NCI-H526 (cell line): ENCODE measurements around the gene HNRNPA2B1.
"Not testable (repeated sequence)": the region's sequence is repeated elsewhere in the genome, so short reads cannot be mapped to it uniquely, and the experiment has no call there.

ENCODE experiments used
- DNase-seq, 2 experiments: peaks; one replicate each; lab custom pipeline; 2025; lab: John Stamatoyannopoulos, UW

HNRNPA2B1 gene

GRCh38 chr7:26198133-26198780 is 2.3 kb downstream of the HNRNPA2B1 start:
- DNase-seq: peak; percentile 36 to 42

GRCh38 chr7:26197153-26198115 is 3.1 kb downstream of the HNRNPA2B1 start:
- no peak for DNase-seq

- no peak for DNase-seq
These were observed 4.5 kb downstream of the HNRNPA2B1 start for GRCh38 chr7:26195867-26196657.

GRCh38 chr7:26195182-26195581 is 5.4 kb downstream of the HNRNPA2B1 start:
- no peak for DNase-seq

- DNase-seq: not testable (repeated sequence)
These were observed 5.8 kb downstream of the HNRNPA2B1 start for GRCh38 chr7:26194764-26195163.

- no peak for DNase-seq
These were observed 6.9 kb downstream of the HNRNPA2B1 start for GRCh38 chr7:26193432-26194207.

GRCh38 chr7:26192485-26193087 is 8.0 kb downstream of the HNRNPA2B1 start:
- no peak for DNase-seq

- no peak for DNase-seq
These were observed 8.5 kb downstream of the HNRNPA2B1 start for GRCh38 chr7:26191974-26192479.

GRCh38 chr7:26191233-26191973 is 9.1 kb downstream of the HNRNPA2B1 start:
- no peak for DNase-seq

- no peak for DNase-seq
These were observed 10.1 kb downstream of the HNRNPA2B1 start for GRCh38 chr7:26190417-26190869.

- no peak for DNase-seq
These were observed 10.8 kb downstream of the HNRNPA2B1 start for GRCh38 chr7:26189697-26190096.

GRCh38 chr7:26188957-26189541 is 11.5 kb downstream of the HNRNPA2B1 start:
- DNase-seq: no peak

GRCh38 chr7:26188206-26188956 is 12.2 kb downstream of the HNRNPA2B1 start:
- DNase-seq: no peak

GRCh38 chr7:26187380-26188205 is 13.0 kb downstream of the HNRNPA2B1 start:
- no peak for DNase-seq

- no peak for DNase-seq
These were observed 13.9 kb downstream of the HNRNPA2B1 start for GRCh38 chr7:26186364-26187311.

GRCh38 chr7:26185844-26186180 is 14.7 kb downstream of the HNRNPA2B1 start:
- DNase-seq: no peak
